Testis (tissue), 2 donors: ENCODE measurements around the gene TOP1.

ENCODE experiments used
- POLR2A ChIP-seq: fragments of 450-650 bp; IDR thresholded peaks from one replicate; pipeline ENCODE4 v1.6.1; 2017; ENCODE audit warnings: antibody characterized with exemption, mild to moderate bottlenecking, moderate library complexity
- TF ChIP-seq, protein P1 (sequence below), 3 experiments: fragments of 450-650 bp in 2 of 3; fragments of 200-600 bp in 1 of 3; sonication (generic) in 1 of 3; IDR thresholded peaks; one replicate each; pipeline ENCODE4 v1.5.1; 2016 to 2019; ENCODE audit warnings: antibody characterized with exemption in 3 of 3, mild to moderate bottlenecking in 2 of 3, moderate library complexity in 1 of 3

DNA sequence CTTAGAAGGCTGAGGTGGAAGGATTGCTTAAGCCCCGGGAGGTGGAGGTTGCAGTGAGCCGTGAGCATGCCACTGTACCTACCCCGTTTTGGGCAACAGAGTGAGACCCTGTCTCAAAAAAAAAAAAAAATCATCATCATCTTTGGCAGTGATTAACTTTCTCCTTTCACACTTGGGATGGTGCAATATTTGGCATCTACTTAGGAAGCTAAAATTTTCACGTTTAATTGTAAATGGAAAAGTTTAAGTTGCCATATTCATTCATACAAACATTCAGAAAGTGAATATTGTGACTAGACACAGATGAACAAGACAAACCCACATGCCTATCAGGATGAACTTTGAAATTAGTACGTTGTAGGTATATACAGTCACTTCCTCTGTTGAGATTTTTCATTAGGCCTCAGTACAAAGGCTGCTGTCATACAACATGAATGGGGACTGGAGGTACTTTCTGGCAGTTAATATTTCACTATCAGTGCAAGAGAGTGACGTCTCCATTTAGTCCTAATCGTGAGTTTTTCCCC, 10.3 kb downstream of the TOP1 start:
- TF ChIP-seq, protein P1, sequence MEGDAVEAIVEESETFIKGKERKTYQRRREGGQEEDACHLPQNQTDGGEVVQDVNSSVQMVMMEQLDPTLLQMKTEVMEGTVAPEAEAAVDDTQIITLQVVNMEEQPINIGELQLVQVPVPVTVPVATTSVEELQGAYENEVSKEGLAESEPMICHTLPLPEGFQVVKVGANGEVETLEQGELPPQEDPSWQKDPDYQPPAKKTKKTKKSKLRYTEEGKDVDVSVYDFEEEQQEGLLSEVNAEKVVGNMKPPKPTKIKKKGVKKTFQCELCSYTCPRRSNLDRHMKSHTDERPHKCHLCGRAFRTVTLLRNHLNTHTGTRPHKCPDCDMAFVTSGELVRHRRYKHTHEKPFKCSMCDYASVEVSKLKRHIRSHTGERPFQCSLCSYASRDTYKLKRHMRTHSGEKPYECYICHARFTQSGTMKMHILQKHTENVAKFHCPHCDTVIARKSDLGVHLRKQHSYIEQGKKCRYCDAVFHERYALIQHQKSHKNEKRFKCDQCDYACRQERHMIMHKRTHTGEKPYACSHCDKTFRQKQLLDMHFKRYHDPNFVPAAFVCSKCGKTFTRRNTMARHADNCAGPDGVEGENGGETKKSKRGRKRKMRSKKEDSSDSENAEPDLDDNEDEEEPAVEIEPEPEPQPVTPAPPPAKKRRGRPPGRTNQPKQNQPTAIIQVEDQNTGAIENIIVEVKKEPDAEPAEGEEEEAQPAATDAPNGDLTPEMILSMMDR (IDR thresholded peaks at IDR 0.05) = no peak
- TF ChIP-seq POLR2A = no peak
